HG03103 (cell line): Measurements from ENCODE around the gene PDCD11.
"Not testable (repeated sequence)": the region's sequence is repeated elsewhere in the genome, so short reads cannot be mapped to it uniquely, and the experiment has no call there.

Experiments used
- ATAC-seq: cut with Tn5 transposase; IDR thresholded peaks from one replicate; pipeline ENCODE4 v1.9.1; 2021; ENCODE audit warnings: low read depth; ENCODE audit not compliant: unreplicated experiment

The PDCD11 gene

GRCh38 chr10:103417148-103417469 is 20.7 kb downstream of the PDCD11 start:
- ATAC-seq = not testable (repeated sequence)

- no peak for ATAC-seq
These were observed 21.2 kb downstream of the PDCD11 start for GRCh38 chr10:103417601-103418000.

DNA sequence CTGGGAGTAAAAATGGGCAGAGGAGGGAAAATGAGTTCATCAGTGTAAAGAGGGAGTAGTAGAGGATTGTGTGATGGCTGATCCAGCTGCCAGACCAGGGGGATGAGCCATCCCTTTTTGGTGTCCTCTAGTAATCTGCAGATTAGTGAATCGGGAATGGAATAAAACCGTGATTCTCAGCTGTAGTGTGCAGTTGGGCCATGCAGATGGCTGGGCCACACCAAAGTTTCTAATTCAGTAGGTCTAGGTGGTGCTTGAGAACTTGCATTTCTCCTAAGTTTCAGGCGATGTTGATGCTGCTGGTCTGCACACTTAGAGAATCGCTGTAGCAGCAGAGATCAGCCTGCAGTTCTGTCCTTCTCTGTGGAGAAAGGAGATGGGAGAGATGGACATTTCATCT is 22.7 kb downstream of the PDCD11 start:
- no peak for ATAC-seq

DNA sequence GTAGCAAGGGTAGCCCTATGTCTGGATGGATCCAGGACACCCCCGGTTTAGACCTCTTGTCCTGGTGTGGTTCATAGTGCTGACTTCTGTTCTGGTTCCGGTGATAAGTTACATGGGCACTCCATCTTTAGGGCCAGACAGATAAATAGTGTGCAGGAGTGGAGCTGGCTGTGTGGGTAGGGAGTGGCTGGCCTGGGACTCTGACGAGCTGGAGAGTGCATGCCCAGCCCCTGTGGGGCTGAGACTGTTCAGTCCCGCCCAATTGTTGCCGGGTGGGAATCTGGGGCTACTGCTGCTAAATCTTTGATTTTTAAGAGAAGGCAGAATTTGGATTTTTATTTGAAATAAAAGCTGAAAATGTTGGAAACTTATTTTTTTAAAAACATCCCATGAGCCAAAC is 27.3 kb downstream of the PDCD11 start:
- ATAC-seq = no peak

- no peak for ATAC-seq
These were observed 31.4 kb downstream of the PDCD11 start for GRCh38 chr10:103427866-103428265.

DNA sequence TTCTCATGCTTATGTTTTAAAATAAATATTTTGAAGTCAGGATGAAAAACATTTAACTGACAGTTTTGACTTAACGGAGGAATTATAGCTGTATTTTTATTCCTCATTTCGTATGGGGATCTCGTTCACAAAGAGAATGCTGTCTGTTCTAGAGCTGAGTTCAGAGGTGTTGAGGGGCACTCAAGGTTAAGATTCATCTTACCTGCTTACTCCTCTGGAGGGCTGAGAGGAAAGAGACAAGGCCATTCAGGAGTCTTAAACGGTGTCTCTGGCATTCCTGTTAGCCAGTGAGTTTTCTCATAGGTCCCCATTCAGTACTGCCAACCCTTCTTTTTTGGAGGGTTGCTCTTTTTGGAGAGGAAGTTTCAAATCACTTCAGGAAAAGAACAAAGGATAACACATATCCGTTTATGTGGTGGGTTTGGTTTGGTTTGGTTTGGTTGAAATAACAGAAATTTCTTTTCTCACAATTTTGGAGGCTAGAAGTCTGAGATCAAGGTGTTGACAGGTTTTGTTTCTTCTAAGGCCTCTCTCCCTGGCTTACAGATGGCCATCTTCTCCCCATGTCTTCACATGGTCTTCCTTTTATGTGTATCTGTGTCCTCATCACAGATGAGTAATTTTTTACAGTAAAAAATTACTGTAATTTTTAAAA is 32.7 kb downstream of the PDCD11 start:
- no peak for ATAC-seq

DNA sequence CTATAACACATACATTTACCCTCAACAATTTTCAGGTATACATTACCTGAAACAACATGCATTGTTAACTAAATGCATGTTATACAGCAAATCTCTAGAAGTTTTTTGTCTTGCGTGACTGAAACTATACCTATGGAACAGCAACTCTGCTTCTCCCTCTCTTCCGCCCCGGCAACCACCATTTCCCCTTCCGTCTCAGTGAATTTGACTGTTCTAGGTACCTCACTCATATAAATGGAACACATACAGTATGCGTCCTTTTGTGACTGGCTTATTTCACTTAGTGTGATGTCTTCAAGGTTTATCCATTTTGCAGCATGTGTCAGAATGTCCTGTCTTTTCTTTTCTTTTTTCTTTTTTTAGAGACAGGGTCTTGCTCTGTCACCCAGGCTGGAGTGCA is 33.2 kb downstream of the PDCD11 start:
- ATAC-seq = no peak

DNA sequence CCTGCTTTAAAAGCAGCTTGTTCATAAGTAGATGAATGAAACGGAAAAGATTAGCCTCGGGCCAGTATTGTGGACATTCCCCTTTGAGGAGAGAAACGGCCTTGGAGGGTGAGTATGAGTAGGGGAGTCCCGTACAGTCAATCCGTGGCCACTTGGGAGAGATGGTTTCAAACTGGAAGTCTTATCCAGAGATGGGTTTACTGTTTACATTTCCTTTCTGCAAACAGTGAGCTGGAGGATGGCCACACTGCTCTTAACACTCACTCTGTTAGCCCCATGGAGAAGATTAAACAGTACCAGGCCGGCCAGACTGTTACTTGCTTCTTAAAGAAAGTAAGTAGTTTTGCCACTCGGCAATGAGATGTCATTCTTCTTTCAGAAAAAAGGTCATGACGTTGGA is 35.5 kb downstream of the PDCD11 start:
- ATAC-seq = no peak

GRCh38 chr10:103433858-103434257 is 37.4 kb downstream of the PDCD11 start:
- ATAC-seq = no peak

- no peak for ATAC-seq
These were observed 43.4 kb downstream of the PDCD11 start for GRCh38 chr10:103439776-103440175.

DNA sequence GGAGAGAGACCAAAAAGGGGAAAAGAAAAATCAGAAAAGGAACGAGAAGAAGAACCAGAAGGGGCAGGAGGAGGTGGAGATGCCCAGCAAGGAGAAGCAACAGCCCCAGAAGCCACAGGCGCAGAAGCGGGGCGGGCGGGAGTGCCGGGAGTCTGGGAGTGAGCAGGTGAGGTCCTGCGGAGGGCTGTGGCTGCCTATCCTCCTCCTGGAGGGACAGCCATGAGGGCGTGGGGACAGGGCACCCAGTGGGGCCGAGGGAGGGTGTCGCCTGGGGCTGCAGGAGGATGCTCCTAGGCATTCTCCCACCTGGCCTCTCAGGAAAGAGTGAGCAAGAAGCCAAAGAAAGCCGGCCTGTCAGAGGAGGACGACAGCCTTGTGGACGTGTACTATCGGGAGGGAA is 44.0 kb downstream of the PDCD11 start:
- ATAC-seq = no peak

GRCh38 chr10:103441206-103441605 is 44.8 kb downstream of the PDCD11 start:
- ATAC-seq = no peak

- ATAC-seq = no peak
These were observed 45.2 kb downstream of the PDCD11 start for GRCh38 chr10:103441611-103442010.

- ATAC-seq = no peak
These were observed 45.6 kb downstream of the PDCD11 start for GRCh38 chr10:103442031-103442461.

DNA sequence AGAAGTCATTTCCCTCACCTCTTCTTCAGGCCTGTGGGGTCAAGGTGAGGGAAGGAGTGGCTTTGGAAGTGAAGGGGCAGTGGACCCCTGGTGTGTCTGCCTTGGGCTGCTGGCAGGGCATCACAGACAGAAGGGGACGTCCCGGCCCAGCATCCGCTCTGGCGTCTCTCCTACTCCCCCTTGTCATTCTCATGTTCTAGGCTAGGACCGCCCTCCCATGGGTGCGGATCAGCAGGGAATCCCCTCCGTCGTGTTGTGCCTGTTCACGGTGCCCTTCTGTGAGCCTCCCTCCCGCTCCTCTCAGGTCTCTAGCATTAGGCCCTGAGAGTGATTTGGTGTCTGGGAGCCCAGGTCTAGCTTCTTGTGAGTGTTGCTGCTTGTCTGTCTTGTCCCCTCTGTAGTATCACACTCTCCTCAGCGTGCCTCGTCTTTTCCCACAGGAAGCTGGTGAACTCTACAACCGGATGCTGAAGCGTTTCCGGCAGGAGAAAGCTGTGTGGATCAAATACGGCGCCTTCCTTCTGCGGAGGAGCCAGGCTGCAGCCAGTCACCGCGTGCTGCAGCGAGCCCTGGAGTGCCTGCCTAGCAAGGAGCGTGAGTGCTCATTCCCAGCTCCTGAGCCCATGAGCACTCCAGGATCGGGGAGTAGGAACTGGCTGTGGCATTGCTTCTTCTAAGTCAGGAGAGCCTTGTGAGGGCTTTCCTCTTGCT is 47.2 kb downstream of the PDCD11 start:
- no peak for ATAC-seq

GRCh38 chr10:103444478-103444877 is 48.1 kb downstream of the PDCD11 start:
- ATAC-seq = no peak

GRCh38 chr10:103445366-103445765 is 48.9 kb downstream of the PDCD11 start:
- no peak for ATAC-seq

DNA sequence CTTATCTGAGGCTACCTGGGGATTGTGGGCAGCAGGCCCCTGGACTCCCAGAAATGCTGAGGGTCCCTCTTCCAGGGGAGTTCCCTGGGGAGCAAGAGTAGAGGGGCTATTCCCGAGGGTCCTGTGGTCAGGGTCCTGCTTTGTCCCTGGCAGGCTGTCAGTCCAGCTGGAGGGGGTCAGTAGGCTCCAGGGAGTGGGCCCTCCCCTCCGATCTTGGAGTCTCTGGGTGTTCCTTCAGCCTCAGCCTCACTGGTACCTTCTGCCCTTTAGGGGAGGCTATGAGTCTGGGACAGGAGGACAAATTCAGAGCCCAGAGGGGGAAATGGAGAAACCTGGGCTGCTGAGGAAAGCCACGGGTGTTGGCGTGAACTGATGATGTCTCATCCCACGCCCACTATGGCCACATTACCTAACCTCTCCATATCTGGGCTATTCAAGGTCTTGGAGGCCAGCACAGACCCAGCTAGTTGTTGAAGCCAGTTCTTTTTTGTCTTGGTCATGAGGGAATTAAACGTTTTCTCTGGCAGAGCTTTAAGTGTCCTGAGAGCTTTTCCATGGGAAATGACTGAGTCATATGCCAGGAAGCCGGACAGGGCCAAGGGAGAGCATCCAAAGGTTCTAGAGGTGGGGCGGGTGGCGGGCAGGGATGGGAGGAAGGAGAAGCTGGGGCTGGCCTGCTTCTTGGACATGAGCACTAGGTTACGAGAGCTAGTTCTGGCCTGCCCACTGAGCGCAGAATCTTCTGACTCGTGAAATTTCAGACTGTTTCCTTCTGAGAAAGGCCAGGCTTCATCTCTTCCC is 49.5 kb downstream of the PDCD11 start:
- ATAC-seq = no peak

DNA sequence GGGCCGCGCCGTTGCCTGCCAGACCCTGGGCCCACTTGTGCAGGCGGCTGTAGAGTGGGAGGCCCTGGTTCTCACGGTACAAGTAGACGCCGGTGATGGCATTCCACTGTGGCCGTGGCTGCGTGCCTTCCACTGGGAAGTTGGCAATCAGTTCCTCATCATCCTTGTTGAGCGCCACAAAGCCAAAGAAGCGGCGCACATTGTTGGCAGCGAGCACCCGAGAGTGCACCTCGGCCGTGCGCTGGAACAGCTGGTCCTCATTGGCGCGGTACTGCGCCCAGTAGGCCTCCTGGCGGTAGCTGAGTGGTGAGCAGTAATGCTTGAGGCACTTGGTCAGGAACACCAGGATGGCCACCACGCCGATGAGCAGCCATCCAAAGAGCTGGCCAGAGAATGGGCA is 50.8 kb downstream of the PDCD11 start:
- ATAC-seq = no peak

DNA sequence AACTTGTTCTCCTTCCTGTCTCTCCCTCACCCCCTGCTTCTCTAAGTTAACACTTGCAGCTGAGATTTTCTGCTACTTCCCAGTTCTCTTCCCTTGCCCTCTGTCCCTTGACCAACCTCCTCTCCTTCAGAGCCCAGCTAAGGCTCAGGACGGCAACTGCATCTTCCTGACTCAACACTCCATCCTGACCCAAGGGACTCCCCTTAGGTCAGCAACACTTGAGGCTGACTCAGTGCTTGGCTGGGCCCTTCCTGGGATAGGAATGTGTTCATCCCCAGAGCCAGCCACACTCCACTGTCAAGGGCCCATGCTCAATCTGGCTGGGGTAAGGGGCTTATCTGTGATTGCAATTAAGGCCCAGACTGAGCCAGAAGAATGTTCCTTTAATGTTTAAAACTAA is 52.3 kb downstream of the PDCD11 start:
- no peak for ATAC-seq

GRCh38 chr10:103449208-103450144 is 53.0 kb downstream of the PDCD11 start:
- no peak for ATAC-seq
